IMR-90 (cell line): ENCODE data around the gene DGKB. TPM values are rescaled to one million over a fixed set of nuclear protein-coding genes. Genes with fewer than 3 reads are reported as not detected.

Experiments used
- ATAC-seq: fragments of 200-7000 bp; cut with Tn5 transposase; 2 replicates; pipeline ENCODE4 v1.9.1; 2020; ENCODE audit warnings: low read depth, mild to moderate bottlenecking, moderate library complexity
- BruUV-seq: library from RNA; stranded (reverse); fragments of 400-500 nt; replicated peaks from 2 replicates; lab custom pipeline; 2021; lab: Mats Ljungman, UMichigan
- CTCF ChIA-PET: fragments of 300-600 bp; formaldehyde crosslinking; extraction: SDS; loops from one replicate; lab custom pipeline; 2021; ENCODE audit warnings: antibody characterized with exemption; lab: Yijun Ruan, JAX
- POLR2A ChIA-PET: fragments of 300-600 bp; sonication (Branson Sonifier 250); formaldehyde crosslinking; loops from one replicate; lab custom pipeline; 2022; ENCODE audit warnings: antibody characterized with exemption; ENCODE audit not compliant: unreplicated experiment; lab: Charles Lee
- DNase-seq: peaks from one replicate; pipeline ENCODE4 v3.0.0; 2013
- H2AFZ ChIP-seq: replicated peaks from 2 replicates; pipeline ENCODE3; 2013; ENCODE audit warnings: low read length, mild to moderate bottlenecking; ENCODE audit not compliant: poor library complexity
- H2AK5ac ChIP-seq: 2 replicates; pipeline ENCODE4 v1.6.1; 2013; ENCODE audit warnings: low read depth, low read length, inconsistent platforms
- H2AK9ac ChIP-seq: replicated peaks from 2 replicates; pipeline ENCODE3; 2013; ENCODE audit warnings: mild to moderate bottlenecking, low read depth, low read length, moderate library complexity; ENCODE audit not compliant: poor library complexity
- H2BK120ac ChIP-seq: 2 replicates; pipeline ENCODE4 v1.6.1; 2013; ENCODE audit warnings: low read depth, low read length, inconsistent platforms
- H2BK15ac ChIP-seq: 3 replicates; pipeline ENCODE4 v1.6.1; 2013; ENCODE audit warnings: low read depth, low read length, inconsistent platforms
- H2BK20ac ChIP-seq: 2 replicates; pipeline ENCODE4 v1.6.1; 2013; ENCODE audit warnings: low read depth, mild to moderate bottlenecking, inconsistent platforms, low read length, moderate library complexity
- H2BK5ac ChIP-seq: 2 replicates; pipeline ENCODE4 v1.6.1; 2013; ENCODE audit warnings: mild to moderate bottlenecking, low read depth, low read length, inconsistent platforms; ENCODE audit not compliant: poor library complexity, severe bottlenecking
- H3K14ac ChIP-seq: replicated peaks from 2 replicates; pipeline ENCODE4 v1.6.1; 2013; ENCODE audit warnings: low read depth, low read length, inconsistent platforms
- H3K18ac ChIP-seq: 2 replicates; pipeline ENCODE4 v1.6.1; 2013; ENCODE audit warnings: low read depth, low read length, control low read depth
- H3K23ac ChIP-seq: 2 replicates; pipeline ENCODE4 v1.6.1; 2013; ENCODE audit warnings: low read depth, low read length, inconsistent platforms
- H3K27ac ChIP-seq: 2 replicates; pipeline ENCODE4 v1.5.1; 2013; ENCODE audit warnings: mild to moderate bottlenecking, control low read depth, low read length; ENCODE audit not compliant: insufficient read depth
- H3K27me3 ChIP-seq: 2 replicates; pipeline ENCODE4 v1.6.1; 2013; ENCODE audit warnings: low read length; ENCODE audit not compliant: control insufficient read depth, insufficient read depth
- H3K36me3 ChIP-seq: 2 replicates; pipeline ENCODE4 v1.6.1; 2013; ENCODE audit warnings: low read length, mixed read lengths; ENCODE audit not compliant: control insufficient read depth, insufficient read depth
- H3K4ac ChIP-seq: 2 replicates; pipeline ENCODE4 v1.6.1; 2013; ENCODE audit warnings: low read depth, low read length, inconsistent platforms
- H3K4me1 ChIP-seq: 2 replicates; pipeline ENCODE4 v1.6.1; 2013; ENCODE audit warnings: low read length, mixed read lengths; ENCODE audit not compliant: control insufficient read depth, insufficient read depth
- H3K4me2 ChIP-seq: 2 replicates; pipeline ENCODE4 v1.6.1; 2013; ENCODE audit warnings: low read depth, mild to moderate bottlenecking, control low read depth, low read length, moderate library complexity
- H3K4me3 ChIP-seq: 2 replicates; pipeline ENCODE4 v1.5.1; 2013; ENCODE audit warnings: low read depth, mild to moderate bottlenecking, control low read depth, low read length, moderate library complexity; ENCODE audit not compliant: insufficient read depth
- H3K56ac ChIP-seq: 2 replicates; pipeline ENCODE4 v1.6.1; 2013; ENCODE audit warnings: low read length, inconsistent platforms; ENCODE audit not compliant: insufficient read depth; ENCODE audit errors: extremely low read depth
- H3K79me1 ChIP-seq, 2 experiments: 2 replicates each; pipeline ENCODE4 v1.6.1; 2013; ENCODE audit warnings: low read length in 2 of 2, inconsistent platforms in 1 of 2, low read depth in 1 of 2
- H3K9ac ChIP-seq: 2 replicates; pipeline ENCODE4 v1.6.1; 2013; ENCODE audit warnings: low read depth, low read length, control low read depth
- H3K9me1 ChIP-seq: 2 replicates; pipeline ENCODE4 v1.6.1; 2013; ENCODE audit warnings: low read length, inconsistent platforms; ENCODE audit not compliant: insufficient read depth
- H3K9me3 ChIP-seq: 2 replicates; pipeline ENCODE4 v1.6.1; 2013; ENCODE audit warnings: low read length; ENCODE audit not compliant: control insufficient read depth, insufficient read depth
- H4K20me1 ChIP-seq: 2 replicates; pipeline ENCODE4 v1.6.1; 2013; ENCODE audit warnings: low read length, inconsistent platforms; ENCODE audit not compliant: insufficient read depth
- H4K5ac ChIP-seq: 2 replicates; pipeline ENCODE4 v1.6.1; 2013; ENCODE audit warnings: mild to moderate bottlenecking, low read depth, low read length, control low read depth
- H4K8ac ChIP-seq, 2 experiments: 2 replicates each; pipeline ENCODE4 v1.6.1; 2013; ENCODE audit warnings: low read depth in 2 of 2, low read length in 2 of 2, control low read depth in 1 of 2, inconsistent platforms in 1 of 2
- H4K91ac ChIP-seq: 2 replicates; pipeline ENCODE4 v1.6.1; 2013; ENCODE audit warnings: low read depth, low read length, inconsistent platforms; ENCODE audit not compliant: insufficient read depth
- BHLHE40 ChIP-seq: fragments of 150-350 bp; IDR thresholded peaks from 2 replicates; pipeline ENCODE4 v1.6.1; 2016; ENCODE audit warnings: mild to moderate bottlenecking, low read depth, low read length
- CEBPB ChIP-seq: IDR thresholded peaks from 2 replicates; pipeline ENCODE4 v1.6.1; 2012; ENCODE audit warnings: low read depth, low read length, improper control_type of control experiment
- CHD1 ChIP-seq: IDR thresholded peaks from 2 replicates; pipeline ENCODE4 v1.6.1; 2012; ENCODE audit warnings: low read depth, low read length, improper control_type of control experiment
- FOS ChIP-seq: fragments of 150-350 bp; IDR thresholded peaks from 2 replicates; pipeline ENCODE4 v1.6.1; 2016; ENCODE audit warnings: low read depth, low read length
- MAFK ChIP-seq: IDR thresholded peaks from 2 replicates; pipeline ENCODE4 v1.6.1; 2012; ENCODE audit warnings: low read depth, low read length, improper control_type of control experiment
- MAZ ChIP-seq: IDR thresholded peaks from 2 replicates; pipeline ENCODE4 v1.6.1; 2012; ENCODE audit warnings: low read depth, mild to moderate bottlenecking, low read length, improper control_type of control experiment, moderate library complexity, borderline replicate concordance
- MXI1 ChIP-seq: IDR thresholded peaks from 2 replicates; pipeline ENCODE4 v1.6.1; 2012; ENCODE audit warnings: low read depth, mild to moderate bottlenecking, low read length, moderate library complexity, borderline replicate concordance
- NFE2L2 ChIP-seq: fragments of 150-350 bp; IDR thresholded peaks from 2 replicates; pipeline ENCODE4 v1.6.1; 2016; ENCODE audit warnings: low read depth, mild to moderate bottlenecking, low read length
- POLR2A ChIP-seq: IDR thresholded peaks from 2 replicates; pipeline ENCODE4 v1.6.1; 2012; ENCODE audit warnings: mild to moderate bottlenecking, low read depth, low read length
- RAD21 ChIP-seq: IDR thresholded peaks from 2 replicates; pipeline ENCODE4 v1.6.1; 2012; ENCODE audit warnings: low read length, improper control_type of control experiment
- RCOR1 ChIP-seq: IDR thresholded peaks from 2 replicates; pipeline ENCODE4 v1.6.1; 2012; ENCODE audit warnings: mild to moderate bottlenecking, low read length, improper control_type of control experiment; ENCODE audit not compliant: insufficient replicate concordance
- RFX5 ChIP-seq: IDR thresholded peaks from 2 replicates; pipeline ENCODE4 v1.8.0; 2012; ENCODE audit warnings: low read depth, mild to moderate bottlenecking, low read length, moderate library complexity
- SMC3 ChIP-seq: fragments of 150-350 bp; IDR thresholded peaks from 2 replicates; pipeline ENCODE4 v1.6.1; 2016; ENCODE audit warnings: low read depth, mild to moderate bottlenecking, antibody characterized with exemption, low read length, moderate library complexity
- USF2 ChIP-seq: fragments of 150-350 bp; IDR thresholded peaks from 2 replicates; pipeline ENCODE4 v1.6.1; 2017; ENCODE audit warnings: mild to moderate bottlenecking, antibody characterized with exemption, low read length, low read depth
- WGBS, 2 experiments: methylation state at CpG; one replicate each; pipeline versions ENCODE4 v1.1.5 to v1.1.7; 2013; ENCODE audit warnings: missing lambda C conversion rate in 2 of 2; ENCODE audit not compliant: insufficient read length in 1 of 2; ENCODE audit errors: extremely low coverage in 2 of 2; 5-methylcytosine and 5-hydroxymethylcytosine counted together
- dilution Hi-C: fragments of 300-500 bp; cut with HindIII; formaldehyde crosslinking; loops from one replicate; pipeline ENCODE4 v1.14.3; 2018; ENCODE audit warnings: low sequenced_read_pairs; ENCODE audit not compliant: unreplicated experiment
- in situ Hi-C: fragments of 300-500 bp; cut with MboI; formaldehyde crosslinking; loops from 3 replicates; pipeline ENCODE4 v1.14.3; 2019; ENCODE audit warnings: low sequenced_read_pairs, inconsistent platforms, mixed read lengths
- intact Hi-C: fragments of 100-400 bp; cut with micrococcal nuclease; formaldehyde crosslinking; loops from 2 replicates; pipeline ENCODE4 v1.10.0; 2022
- polyA plus RNA-seq, 3 experiments: library from polyadenylated mRNA; depleted of rRNA; stranded (reverse); fragments of >200 nt; gene quantifications; 2 replicates each; pipeline ENCODE4 v1.2.3, GENCODE V29; 2012; ENCODE audit warnings: low replicate concordance in 1 of 3
- total RNA-seq: library from RNA; depleted of rRNA; stranded (reverse); fragments of >200 nt; gene quantifications from 2 replicates; pipeline ENCODE4 v1.2.3, GENCODE V29; 2012
- TF ChIP-seq, protein P1 (sequence below): fragments of 150-350 bp; IDR thresholded peaks from 2 replicates; pipeline ENCODE4 v1.6.1; 2016; ENCODE audit warnings: low read depth, mild to moderate bottlenecking, low read length, moderate library complexity, borderline replicate concordance
- TF ChIP-seq, protein P2 (sequence below): conservative IDR thresholded peaks from 2 replicates; pipeline ENCODE4 v1.5.1; 2012; ENCODE audit warnings: mild to moderate bottlenecking, low read depth, low read length, improper control_type of control experiment

The DGKB gene
- total and polyA plus RNA-seq, 2 of the 4 experiments (the other 2 are of a cell fraction): not detected

DNA sequence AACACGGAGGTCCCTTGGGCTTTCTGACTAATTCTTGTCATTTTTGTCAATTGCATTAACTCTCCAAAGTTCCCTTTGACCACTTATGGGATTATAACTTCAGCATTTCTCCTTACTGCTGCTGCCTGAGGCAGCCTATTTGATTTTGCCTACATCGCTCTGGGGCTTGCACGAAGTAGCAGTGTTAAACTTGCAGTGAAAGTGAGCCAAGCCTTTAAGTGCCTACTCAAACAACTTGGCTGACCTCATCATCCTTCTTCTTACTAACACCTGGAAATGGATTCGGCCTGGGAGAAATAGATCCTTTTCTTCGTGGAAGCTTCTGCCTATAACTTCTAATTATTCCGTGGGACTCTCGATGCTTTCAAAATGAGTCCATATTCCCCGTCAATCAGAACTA lies 76.6 kb downstream of the DGKB start:
- Histone ChIP-seq H3K4me1 (no peaks in the 10 kb centered on the region), H4K20me1 (no peaks in the 10 kb centered on the region), H3K14ac (no peak overlapping the region), H3K56ac (no peak overlapping the region), H3K4me3 (no peak overlapping the region), H2BK20ac (no peak overlapping the region), H4K91ac (no peak overlapping the region), H3K36me3 (no peaks in the 10 kb centered on the region), H4K5ac (no peak overlapping the region), H3K9me1 (no peaks in the 10 kb centered on the region), H3K27me3 (no peaks in the 10 kb centered on the region), H4K8ac (no peak overlapping the region), H3K9ac (no peak overlapping the region), H3K27ac (no peak overlapping the region), H3K23ac (no peak overlapping the region), H2BK120ac (no peak overlapping the region), H2AK9ac (no peak overlapping the region), H2AK5ac (no peak overlapping the region), H3K18ac (no peak overlapping the region), H3K4ac (no peak overlapping the region), H2BK15ac (no peak overlapping the region), H2BK5ac (no peak overlapping the region), H3K9me3 (no peaks in the 10 kb centered on the region; the same call in 1 of the 2 replicates), H3K4me2 (no peak overlapping the region), H3K79me1 (no peaks in the 10 kb centered on the region), H2AFZ (no peak overlapping the region)
- ChIA-PET CTCF (no interaction called here), POLR2A (no interaction called here)
- dilution Hi-C loops (no loop called here), intact Hi-C loops (no loop called here), in situ Hi-C loops (no loop called here)
- no peak for ATAC-seq
- 79% methylated on average over 4 of the region's 8 CpGs; no CpG with 5 or more reads in 1 of the 2 experiments for WGBS, 2 experiments
- no TSS peak for BruUV-seq
- DNase-seq: no peak
- no peak for TF ChIP-seq POLR2A
- TF ChIP-seq CEBPB: no peak
- no peak for TF ChIP-seq RFX5
- no peak for TF ChIP-seq MAZ
- no peak for TF ChIP-seq NFE2L2
- TF ChIP-seq MXI1: no peak
- no peak for TF ChIP-seq RCOR1
- TF ChIP-seq MAFK: no peak
- TF ChIP-seq SMC3: no peak
- TF ChIP-seq, protein P1, sequence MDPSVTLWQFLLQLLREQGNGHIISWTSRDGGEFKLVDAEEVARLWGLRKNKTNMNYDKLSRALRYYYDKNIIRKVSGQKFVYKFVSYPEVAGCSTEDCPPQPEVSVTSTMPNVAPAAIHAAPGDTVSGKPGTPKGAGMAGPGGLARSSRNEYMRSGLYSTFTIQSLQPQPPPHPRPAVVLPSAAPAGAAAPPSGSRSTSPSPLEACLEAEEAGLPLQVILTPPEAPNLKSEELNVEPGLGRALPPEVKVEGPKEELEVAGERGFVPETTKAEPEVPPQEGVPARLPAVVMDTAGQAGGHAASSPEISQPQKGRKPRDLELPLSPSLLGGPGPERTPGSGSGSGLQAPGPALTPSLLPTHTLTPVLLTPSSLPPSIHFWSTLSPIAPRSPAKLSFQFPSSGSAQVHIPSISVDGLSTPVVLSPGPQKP: no peak
- TF ChIP-seq, protein P2, sequence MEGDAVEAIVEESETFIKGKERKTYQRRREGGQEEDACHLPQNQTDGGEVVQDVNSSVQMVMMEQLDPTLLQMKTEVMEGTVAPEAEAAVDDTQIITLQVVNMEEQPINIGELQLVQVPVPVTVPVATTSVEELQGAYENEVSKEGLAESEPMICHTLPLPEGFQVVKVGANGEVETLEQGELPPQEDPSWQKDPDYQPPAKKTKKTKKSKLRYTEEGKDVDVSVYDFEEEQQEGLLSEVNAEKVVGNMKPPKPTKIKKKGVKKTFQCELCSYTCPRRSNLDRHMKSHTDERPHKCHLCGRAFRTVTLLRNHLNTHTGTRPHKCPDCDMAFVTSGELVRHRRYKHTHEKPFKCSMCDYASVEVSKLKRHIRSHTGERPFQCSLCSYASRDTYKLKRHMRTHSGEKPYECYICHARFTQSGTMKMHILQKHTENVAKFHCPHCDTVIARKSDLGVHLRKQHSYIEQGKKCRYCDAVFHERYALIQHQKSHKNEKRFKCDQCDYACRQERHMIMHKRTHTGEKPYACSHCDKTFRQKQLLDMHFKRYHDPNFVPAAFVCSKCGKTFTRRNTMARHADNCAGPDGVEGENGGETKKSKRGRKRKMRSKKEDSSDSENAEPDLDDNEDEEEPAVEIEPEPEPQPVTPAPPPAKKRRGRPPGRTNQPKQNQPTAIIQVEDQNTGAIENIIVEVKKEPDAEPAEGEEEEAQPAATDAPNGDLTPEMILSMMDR: no peak
- no peak for TF ChIP-seq BHLHE40
- no peak for TF ChIP-seq USF2
- no peak for TF ChIP-seq RAD21
- no peak for TF ChIP-seq CHD1
- no peak for TF ChIP-seq FOS
